Measurements from ENCODE around the gene SREBF1.

DNA sequence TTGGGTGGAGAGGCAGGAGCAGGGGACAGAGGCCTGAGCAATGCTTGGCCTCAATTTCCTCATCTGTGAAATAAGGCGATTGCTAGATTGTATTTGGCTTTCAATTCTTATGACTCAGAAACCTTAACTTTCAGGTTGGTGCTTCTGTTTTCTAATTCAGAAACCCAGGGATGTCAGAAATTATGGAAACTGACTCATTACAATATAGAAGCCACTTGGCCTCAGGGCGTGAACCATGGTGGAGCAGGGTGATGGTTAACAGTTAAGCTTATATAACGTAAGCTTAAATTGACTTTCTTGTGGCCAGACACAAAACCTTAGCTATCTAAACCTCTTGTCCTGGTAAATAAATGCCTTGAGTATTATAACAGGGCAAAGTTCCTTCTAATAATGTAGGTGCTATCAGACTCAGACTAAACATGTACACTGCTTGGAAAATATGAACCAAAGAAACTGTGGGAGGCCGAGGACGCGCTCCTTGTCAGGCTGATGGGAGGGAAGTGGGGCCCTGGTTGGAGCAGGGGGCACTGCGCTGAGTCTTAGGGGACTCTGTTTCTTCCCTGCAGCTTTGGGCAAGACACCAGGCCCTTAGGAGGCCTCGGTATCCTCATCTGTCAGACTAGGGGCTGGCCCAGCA is 17.1 kb upstream of the SREBF1 start:
- TF ChIP-seq CTCF (IDR thresholded peaks at IDR 0.05) = no peak
- no peak for TF ChIP-seq POLR2A (IDR thresholded peaks at IDR 0.05)
